AG04450 (cell line): ENCODE measurements around the gene TCN1. TPM values are rescaled to one million over a fixed set of nuclear protein-coding genes. Genes with fewer than 3 reads are reported as not detected.

Experiments used
- CTCF ChIA-PET: fragments of 300-600, 350-600 bp; formaldehyde crosslinking; extraction: SDS; loops from one replicate; lab custom pipeline; 2022; ENCODE audit warnings: antibody characterized with exemption, inconsistent platforms; lab: Charles Lee
- POLR2A ChIA-PET: fragments of 350-600 bp; formaldehyde crosslinking; extraction: SDS; loops from one replicate; lab custom pipeline; 2021; ENCODE audit warnings: antibody characterized with exemption, inconsistent platforms; lab: Yijun Ruan, JAX
- DNase-seq: peaks from one replicate; pipeline ENCODE4 v3.0.0-alpha.2; 2011; ENCODE audit warnings: low read depth, low spot score
- H3K27ac ChIP-seq: one replicate; pipeline ENCODE4 v1.5.1; 2012; ENCODE audit warnings: low read depth, low read length, control low read depth
- H3K27me3 ChIP-seq: one replicate; pipeline ENCODE4 v1.6.0; 2012; ENCODE audit warnings: low read length; ENCODE audit not compliant: control insufficient read depth, insufficient read depth
- H3K4me3 ChIP-seq: 2 replicates; pipeline ENCODE4 v1.5.1; 2011; ENCODE audit warnings: mild to moderate bottlenecking, low read depth, low read length, control low read depth
- H3K9me3 ChIP-seq: 2 replicates; pipeline ENCODE4 v1.5.1; 2012; ENCODE audit warnings: low read length; ENCODE audit not compliant: control insufficient read depth, insufficient read depth
- CTCF ChIP-seq: IDR thresholded peaks from 2 replicates; pipeline ENCODE4 v1.5.1; 2011; ENCODE audit warnings: low read depth, low read length, control low read depth, inconsistent platforms
- polyA plus RNA-seq: library from polyadenylated mRNA; depleted of rRNA; stranded (reverse); fragments of >200 nt; gene quantifications from 2 replicates; pipeline ENCODE4 v1.2.3, GENCODE V29; 2011

The TCN1 gene
- polyA plus RNA-seq, 1 experiment: not detected

DNA sequence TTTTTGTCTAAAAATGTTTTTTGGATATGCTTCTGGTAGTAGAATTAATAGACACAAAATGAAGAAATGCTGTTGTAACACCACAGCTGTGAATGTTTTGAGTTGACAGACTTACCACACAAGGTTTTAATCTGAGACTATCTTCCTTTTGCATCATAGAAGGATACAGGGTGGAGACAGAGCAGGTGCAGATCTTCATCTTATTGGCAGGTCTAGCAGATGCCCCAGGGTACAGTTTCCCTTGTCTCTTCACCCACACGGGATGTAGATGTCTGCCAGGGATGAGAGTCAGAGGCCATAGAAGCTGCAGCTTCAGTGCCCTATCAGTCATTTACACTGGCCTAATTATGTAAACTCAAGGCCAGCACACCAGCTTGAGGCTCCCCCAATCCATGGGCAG lies 13.3 kb upstream of the TCN1 start:
- H3K27ac ChIP-seq: no peak overlapping the region
- CTCF ChIA-PET: no interaction called here
- no peak for DNase-seq
- H3K9me3 ChIP-seq: no peaks in the 10 kb centered on the region
- POLR2A ChIA-PET: no interaction called here
- no peak for TF ChIP-seq CTCF
- H3K27me3 ChIP-seq: no peaks in the 10 kb centered on the region
- H3K4me3 ChIP-seq: no peak overlapping the region

GRCh38 chr11:59878575-59878974 lies 12.3 kb upstream of the TCN1 start, which contains the start of gene OOSP3:
TSS of gene OOSP3 (plus strand) at chr11:59878782. CDS start at chr11:59878809, 27 bp downstream.
- DNase-seq: no peak

DNA sequence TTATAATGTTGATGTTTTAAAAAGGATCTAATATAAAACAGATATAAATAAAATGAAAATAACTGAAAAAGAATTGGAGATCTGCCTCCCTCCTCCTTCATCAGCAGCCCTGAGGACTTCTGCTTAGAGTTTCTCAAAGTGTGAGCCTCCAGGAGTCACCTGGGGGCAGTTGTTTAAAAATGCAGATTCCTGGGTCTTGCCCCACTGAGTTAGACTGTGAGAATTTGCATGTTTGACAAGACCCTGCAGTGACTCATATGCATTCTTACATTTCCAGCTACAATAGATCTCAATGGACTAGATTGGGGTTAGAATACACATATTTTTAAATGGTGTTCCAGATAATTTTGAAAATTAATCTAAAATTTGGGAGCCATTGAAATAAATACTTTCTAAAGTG lies 11.5 kb upstream of the TCN1 start:
- Histone ChIP-seq H3K9me3 (no peaks in the 10 kb centered on the region), H3K27ac (no peak overlapping the region), H3K4me3 (no peak overlapping the region), H3K27me3 (no peaks in the 10 kb centered on the region)
- CTCF ChIA-PET: no interaction called here
- POLR2A ChIA-PET: no interaction called here
- TF ChIP-seq CTCF: no peak
- no peak for DNase-seq

More at GRCh38 chr11:59878575-59878974, 12.3 kb upstream of the TCN1 start, which contains the start of gene OOSP3:
- Histone ChIP-seq H3K27ac (no peak within 1 kb of the TSS), H3K9me3 (no peaks in the 10 kb centered on the region), H3K27me3 (no peaks in the 10 kb centered on the region), H3K4me3 (no peak within 1 kb of the TSS)
- TF ChIP-seq CTCF: no peak
- ChIA-PET CTCF (no interaction called here), POLR2A (no interaction called here)

- no peak for TF ChIP-seq CTCF
- CTCF ChIA-PET: no interaction called here
Measured at GRCh38 chr11:59877325-59877724, 11.0 kb upstream of the TCN1 start.

GRCh38 chr11:59875856-59876519 lies 9.7 kb upstream of the TCN1 start:
- POLR2A ChIA-PET: no interaction called here
- no peak overlapping the region for H3K27ac ChIP-seq
- no peaks in the 10 kb centered on the region for H3K9me3 ChIP-seq
- CTCF ChIA-PET: no interaction called here
- TF ChIP-seq CTCF: no peak
- no peaks in the 10 kb centered on the region for H3K27me3 ChIP-seq
- DNase-seq: no peak
- no peak overlapping the region for H3K4me3 ChIP-seq

More at GRCh38 chr11:59877325-59877724, 11.0 kb upstream of the TCN1 start:
- H3K4me3 ChIP-seq: no peak overlapping the region
- no peaks in the 10 kb centered on the region for H3K27me3 ChIP-seq
- no peak overlapping the region for H3K27ac ChIP-seq
- no peak for DNase-seq
- H3K9me3 ChIP-seq: no peaks in the 10 kb centered on the region
- POLR2A ChIA-PET: no interaction called here
